Panc1 (cell line): ENCODE results near the gene ABCC11. TPM values are rescaled to one million over a fixed set of nuclear protein-coding genes. Genes with fewer than 3 reads are reported as not detected.
"Not testable (repeated sequence)": the region's sequence is repeated elsewhere in the genome, so short reads cannot be mapped to it uniquely, and the experiment has no call there.

Experiments used
- ATAC-seq: fragments of 200-7000 bp; cut with Tn5 transposase; 2 replicates; pipeline ENCODE4 v1.9.1; 2020; ENCODE audit warnings: mild to moderate bottlenecking, moderate library complexity
- BruUV-seq: library from RNA; stranded (reverse); fragments of 400-500 nt; replicated peaks from 2 replicates; lab custom pipeline; 2021; lab: Mats Ljungman, UMichigan
- CTCF ChIA-PET: fragments of 300-600 bp; sonication (Branson Sonifier 250); formaldehyde crosslinking; loops from one replicate; lab custom pipeline; 2022; ENCODE audit warnings: antibody characterized with exemption; lab: Charles Lee
- POLR2A ChIA-PET: fragments of 300-600 bp; sonication (Branson Sonifier 250); formaldehyde crosslinking; loops from one replicate; lab custom pipeline; 2022; ENCODE audit warnings: antibody characterized with exemption; lab: Charles Lee
- DNase-seq: peaks from one replicate; pipeline ENCODE4 v3.0.0-alpha.2; 2010; ENCODE audit warnings: low read depth, low spot score
- H3K27ac ChIP-seq: 2 replicates; pipeline ENCODE4 v1.5.1; 2011; ENCODE audit warnings: mild to moderate bottlenecking, low read length, inconsistent platforms
- H3K27me3 ChIP-seq: fragments of 200-500 bp; sonication (Bioruptor generic); 2 replicates; pipeline ENCODE4 v1.6.0; 2014; ENCODE audit warnings: low read length, inconsistent platforms; ENCODE audit not compliant: control insufficient read depth, insufficient read depth
- H3K36me3 ChIP-seq: fragments of 200-500 bp; sonication (Bioruptor generic); 2 replicates; pipeline ENCODE4 v1.5.1; 2014; ENCODE audit warnings: inconsistent platforms, mild to moderate bottlenecking, low read length, moderate library complexity; ENCODE audit not compliant: control insufficient read depth, insufficient read depth
- H3K4me1 ChIP-seq: 2 replicates; pipeline ENCODE4 v1.5.1; 2011; ENCODE audit warnings: inconsistent platforms, mild to moderate bottlenecking, low read length, moderate library complexity; ENCODE audit not compliant: control insufficient read depth, insufficient read depth
- H3K4me3 ChIP-seq, 2 experiments: 2 replicates each; pipeline ENCODE4 v1.5.1; 2011 to 2012; ENCODE audit warnings: low read depth in 2 of 2, low read length in 2 of 2, mild to moderate bottlenecking in 2 of 2, inconsistent platforms in 1 of 2, moderate library complexity in 1 of 2
- H3K9me3 ChIP-seq: fragments of 200-500 bp; sonication (Bioruptor generic); 2 replicates; pipeline ENCODE4 v1.5.1; 2014; ENCODE audit warnings: low read depth, mild to moderate bottlenecking, inconsistent platforms, low read length, moderate library complexity; ENCODE audit not compliant: control insufficient read depth, insufficient read depth
- POLR2AphosphoS5 ChIP-seq: IDR thresholded peaks from 2 replicates; pipeline ENCODE4 v1.6.1; 2012; ENCODE audit warnings: mild to moderate bottlenecking, low read depth, low read length, moderate library complexity
- REST ChIP-seq, 2 experiments: IDR thresholded peaks; 2 replicates each; pipeline ENCODE4 v1.6.1; 2011 to 2012; ENCODE audit warnings: low read depth in 2 of 2, control low read depth in 1 of 2, low read length in 1 of 2, mild to moderate bottlenecking in 1 of 2, moderate library complexity in 1 of 2; ENCODE audit not compliant: insufficient read depth in 1 of 2
- SIN3A ChIP-seq: IDR thresholded peaks from 2 replicates; pipeline ENCODE4 v1.6.1; 2012; ENCODE audit warnings: low read depth, mild to moderate bottlenecking, low read length, moderate library complexity, borderline replicate concordance; ENCODE audit not compliant: insufficient read depth
- TCF7L2 ChIP-seq: IDR thresholded peaks from 2 replicates; pipeline ENCODE4 v1.6.1; 2011; ENCODE audit warnings: mild to moderate bottlenecking, low read depth, low read length, inconsistent platforms
- in situ Hi-C: cut with HindIII; loops from 2 replicates; pipeline ENCODE4 v1.10.0; 2016; ENCODE audit warnings: low sequenced_read_pairs, low pct_unique_long_range_greater_than_20kb
- intact Hi-C: fragments of 100-400 bp; cut with micrococcal nuclease; formaldehyde crosslinking; loops from one replicate; pipeline ENCODE4 v1.10.0; 2022; ENCODE audit not compliant: unreplicated experiment
- total RNA-seq: library from RNA; stranded (reverse); gene quantifications from one replicate; pipeline ENCODE4 v1.2.1, GENCODE V29; 2021; ENCODE audit not compliant: unreplicated experiment
- TF ChIP-seq, protein P1 (sequence below): fragments of 450-650 bp; IDR thresholded peaks from 2 replicates; pipeline ENCODE4 v1.5.1; 2017; ENCODE audit warnings: mild to moderate bottlenecking

Gene ABCC11
- total RNA-seq, 1 experiment from 2014 or later, result not detected

DNA sequence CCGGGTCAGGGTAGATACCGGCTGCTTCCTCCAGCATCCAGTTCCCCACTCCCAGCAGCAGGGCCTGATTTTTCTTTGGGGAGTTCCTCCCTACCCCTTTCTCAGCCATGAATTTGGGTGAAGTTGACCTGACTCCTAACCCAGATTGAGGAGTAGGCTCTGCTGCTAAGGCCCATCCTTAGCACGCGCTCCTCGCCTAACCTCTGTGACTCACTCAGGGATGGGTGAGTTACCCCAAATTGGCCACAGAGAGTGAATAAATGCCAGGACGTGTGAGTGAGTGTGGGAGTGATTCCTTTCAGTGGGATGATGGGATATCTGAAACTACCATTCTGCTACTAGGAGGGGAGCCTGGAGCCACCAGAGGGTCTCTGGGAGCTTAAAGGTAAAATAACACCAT is 62.7 kb downstream of the ABCC11 start:
- TF ChIP-seq SIN3A (no peak), REST (IDR thresholded peaks at IDR 0.05; ENCODE audit: insufficient read depth in 1 of 2, low read depth in 2 of 2, low read length in 1 of 2) (no peak), POLR2AphosphoS5 (no peak), TCF7L2 (no peak)
- TF ChIP-seq, protein P1, sequence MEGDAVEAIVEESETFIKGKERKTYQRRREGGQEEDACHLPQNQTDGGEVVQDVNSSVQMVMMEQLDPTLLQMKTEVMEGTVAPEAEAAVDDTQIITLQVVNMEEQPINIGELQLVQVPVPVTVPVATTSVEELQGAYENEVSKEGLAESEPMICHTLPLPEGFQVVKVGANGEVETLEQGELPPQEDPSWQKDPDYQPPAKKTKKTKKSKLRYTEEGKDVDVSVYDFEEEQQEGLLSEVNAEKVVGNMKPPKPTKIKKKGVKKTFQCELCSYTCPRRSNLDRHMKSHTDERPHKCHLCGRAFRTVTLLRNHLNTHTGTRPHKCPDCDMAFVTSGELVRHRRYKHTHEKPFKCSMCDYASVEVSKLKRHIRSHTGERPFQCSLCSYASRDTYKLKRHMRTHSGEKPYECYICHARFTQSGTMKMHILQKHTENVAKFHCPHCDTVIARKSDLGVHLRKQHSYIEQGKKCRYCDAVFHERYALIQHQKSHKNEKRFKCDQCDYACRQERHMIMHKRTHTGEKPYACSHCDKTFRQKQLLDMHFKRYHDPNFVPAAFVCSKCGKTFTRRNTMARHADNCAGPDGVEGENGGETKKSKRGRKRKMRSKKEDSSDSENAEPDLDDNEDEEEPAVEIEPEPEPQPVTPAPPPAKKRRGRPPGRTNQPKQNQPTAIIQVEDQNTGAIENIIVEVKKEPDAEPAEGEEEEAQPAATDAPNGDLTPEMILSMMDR, result no peak
- Histone ChIP-seq H3K36me3 (no peaks in the 10 kb centered on the region), H3K27me3 (no peaks in the 10 kb centered on the region), H3K4me3 (no peak overlapping the region), H3K9me3 (no peaks in the 10 kb centered on the region), H3K27ac (no peak overlapping the region), H3K4me1 (no peaks in the 10 kb centered on the region)
- ATAC-seq (no peak), DNase-seq (no peak)
- ChIA-PET POLR2A (no interaction called here), CTCF (no interaction called here)
- in situ Hi-C loops (no loop called here), intact Hi-C loops (no loop called here)
- no TSS peak for BruUV-seq

DNA sequence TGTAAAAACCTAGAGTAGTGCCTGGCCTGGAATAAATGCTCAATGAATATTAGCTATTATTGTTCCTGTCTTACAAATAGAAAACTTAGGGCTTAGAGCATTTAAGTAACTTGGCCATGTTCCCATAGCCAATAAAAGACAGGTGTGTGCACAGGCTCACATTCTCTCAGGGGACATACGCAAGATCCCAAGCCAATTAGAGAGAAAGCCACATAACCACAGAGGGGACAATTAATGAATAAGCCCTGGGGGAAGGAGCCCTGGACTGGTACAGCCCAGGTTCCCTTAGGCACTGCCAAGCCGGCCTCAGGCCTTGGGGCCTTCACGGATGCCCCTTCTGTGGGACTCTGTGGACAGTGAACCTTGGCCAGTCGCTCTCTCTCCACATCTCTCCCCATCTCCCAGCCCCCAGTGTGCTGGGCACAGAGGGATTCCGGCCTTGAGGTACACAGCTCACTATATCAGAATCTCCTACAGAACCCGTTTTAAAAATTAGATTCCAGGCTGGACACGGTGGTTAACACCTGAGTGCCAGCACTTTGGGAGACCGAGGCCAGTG is 64.3 kb downstream of the ABCC11 start:
- in situ Hi-C loops (no loop called here), intact Hi-C loops (no loop called here)
- H3K27ac ChIP-seq, result no peak overlapping the region
- BruUV-seq, result no TSS peak
- H3K4me1 ChIP-seq, result no peaks in the 10 kb centered on the region
- ChIA-PET CTCF (interaction anchor here (0.6 kb wide), 1 partner anchor 285 kb away, joined by 4 read pairs; no protein-coding TSS in a partner anchor), POLR2A (interaction anchor here (0.5 kb wide), 1 partner anchor 1027 kb away, joined by 7 read pairs; no protein-coding TSS in a partner anchor)
- DNase-seq (no peak), ATAC-seq (no peak)
- no peak overlapping the region for H3K4me3 ChIP-seq
- no peaks in the 10 kb centered on the region for H3K9me3 ChIP-seq
- TF ChIP-seq, protein P1, result no peak
- TF ChIP-seq POLR2AphosphoS5 (no peak), TCF7L2 (no peak), REST (IDR thresholded peaks at IDR 0.05; ENCODE audit: insufficient read depth in 1 of 2, low read depth in 2 of 2, low read length in 1 of 2) (no peak), SIN3A (no peak)
- H3K27me3 ChIP-seq, result no peaks in the 10 kb centered on the region
- no peaks in the 10 kb centered on the region for H3K36me3 ChIP-seq

DNA sequence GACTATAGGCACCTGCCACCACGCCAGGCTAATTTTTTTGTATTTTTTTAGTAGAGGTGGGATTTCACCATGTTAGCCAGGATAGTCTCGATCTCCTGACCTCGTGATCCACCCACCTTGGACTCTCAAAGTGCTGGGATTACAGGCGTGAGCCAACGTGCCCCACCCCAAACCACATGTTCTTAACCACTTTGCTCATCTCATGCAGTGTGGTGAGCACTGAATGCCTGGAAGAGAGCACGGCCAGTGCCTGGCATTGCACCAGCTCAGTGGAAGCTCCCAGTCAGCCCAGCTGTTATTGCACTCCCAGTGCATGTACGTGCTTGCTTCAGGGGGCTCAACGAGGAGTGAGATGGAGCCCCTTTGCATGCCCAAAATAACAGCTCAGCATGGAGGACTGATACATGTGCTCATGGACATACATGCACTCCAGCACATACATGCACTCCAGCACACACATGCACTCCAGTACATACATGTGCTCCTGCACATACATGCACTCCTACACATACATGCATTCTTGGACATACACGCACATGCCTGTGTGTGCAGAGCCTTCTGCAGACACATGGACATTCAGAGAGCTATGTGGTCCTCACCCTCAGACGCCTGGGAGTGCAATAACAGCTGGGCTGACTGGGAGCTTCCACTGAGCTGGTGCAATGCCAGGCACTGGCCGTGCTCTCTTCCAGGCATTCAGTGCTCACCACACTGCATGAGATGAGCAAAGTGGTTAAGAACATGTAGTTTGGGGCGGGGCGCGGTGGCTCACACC is 65.4 kb downstream of the ABCC11 start:
- H3K36me3 ChIP-seq, in situ Hi-C loops, DNase-seq, H3K27me3 ChIP-seq, intact Hi-C loops, ATAC-seq, H3K4me3 ChIP-seq, BruUV-seq, H3K27ac ChIP-seq, CTCF ChIA-PET, POLR2A ChIA-PET, H3K4me1 ChIP-seq, H3K9me3 ChIP-seq: not testable (repeated sequence)
